Upper lobe of right lung (tissue), 1 donor: ENCODE results near the gene ECE1. TPM values are rescaled to one million over a fixed set of nuclear protein-coding genes. Genes with fewer than 3 reads are reported as not detected.

Experiments
- ATAC-seq: fragments of 200-7000 bp; cut with Tn5 transposase; one replicate; pipeline ENCODE4 v1.9.1; 2020; ENCODE audit warnings: mild to moderate bottlenecking, moderate library complexity
- DNase-seq: peaks from one replicate; pipeline ENCODE4 v3.0.0-alpha.2; 2020
- H3K27ac ChIP-seq: fragments of 200-600 bp; one replicate; pipeline ENCODE4 v1.8.0; 2022
- H3K27me3 ChIP-seq: fragments of 200-600 bp; one replicate; pipeline ENCODE4 v1.8.0; 2022; ENCODE audit warnings: mild to moderate bottlenecking
- H3K36me3 ChIP-seq: fragments of 200-600 bp; one replicate; pipeline ENCODE4 v1.8.0; 2022
- H3K4me1 ChIP-seq: fragments of 200-600 bp; one replicate; pipeline ENCODE4 v1.8.0; 2022
- H3K4me3 ChIP-seq: fragments of 200-600 bp; one replicate; pipeline ENCODE4 v1.8.0; 2022; ENCODE audit warnings: mild to moderate bottlenecking
- H3K9me3 ChIP-seq: fragments of 200-600 bp; one replicate; pipeline ENCODE4 v1.8.0; 2022
- CTCF ChIP-seq: fragments of 200-600 bp; IDR thresholded peaks from one replicate; pipeline ENCODE4 v1.8.0; 2022; ENCODE audit warnings: antibody characterized with exemption
- intact Hi-C: fragments of 100-400 bp; cut with DNase I; formaldehyde crosslinking; loops from one replicate; pipeline ENCODE4 v1.11.0; 2022
- total RNA-seq: library from RNA; stranded (reverse); fragmentation: NEBNext Ultra II Directional; extraction: Animal tissue kit (Norgen Biotek cat#: 25700); gene quantifications from one replicate; pipeline ENCODE4 v1.2.1, GENCODE V29; 2021
- donor health status: DM: no; HTN: yes; CAD: no; lungs with severe emphysema.

ECE1 gene
- total RNA-seq, 1 donor from 2014 or later, result 108 TPM

GRCh38 chr1:21323091-21323490, 32.8 kb upstream of the ECE1 start:
- Histone ChIP-seq H3K27me3 (no peaks in the 10 kb centered on the region), H3K27ac (peak overlapping the region; percentile 85), H3K36me3 (no peaks in the 10 kb centered on the region), H3K4me1 (peaks cover 75% of the 10 kb centered on the region), H3K9me3 (no peaks in the 10 kb centered on the region), H3K4me3 (no peak overlapping the region)
- no peak for DNase-seq
- intact Hi-C loops, result no loop called here
- no peak for TF ChIP-seq CTCF
- ATAC-seq, result no peak

DNA sequence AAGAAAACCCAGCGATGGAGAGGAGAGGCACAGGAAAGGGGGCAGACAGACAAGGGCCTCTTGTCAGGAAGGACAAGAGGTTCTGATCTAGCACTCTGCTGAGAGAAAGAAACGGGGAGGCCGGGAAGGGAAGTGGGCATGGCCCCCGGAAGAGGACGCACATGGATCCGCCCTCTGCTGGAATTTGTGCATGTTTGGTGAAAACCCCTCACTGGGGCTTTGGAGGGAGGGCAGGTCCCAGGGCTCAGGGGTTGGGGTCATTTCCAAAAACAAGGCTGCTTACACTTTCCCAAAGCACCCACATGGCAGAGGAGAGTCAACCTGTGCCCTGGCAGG, 32.4 kb upstream of the ECE1 start:
- Histone ChIP-seq H3K27ac (peak overlapping the region; percentile 85), H3K4me3 (no peak overlapping the region), H3K27me3 (no peaks in the 10 kb centered on the region), H3K36me3 (no peaks in the 10 kb centered on the region), H3K9me3 (no peaks in the 10 kb centered on the region), H3K4me1 (peaks cover 79% of the 10 kb centered on the region)
- intact Hi-C loops, result no loop called here
- DNase-seq (no peak), ATAC-seq (no peak)
- TF ChIP-seq CTCF, result no peak

GRCh38 chr1:21321963-21322680, 31.9 kb upstream of the ECE1 start:
- no peak for DNase-seq
- TF ChIP-seq CTCF, result no peak
- no peak for ATAC-seq
- H3K27ac ChIP-seq, result peak overlapping the region; percentile 85
- H3K4me3 ChIP-seq, result no peak overlapping the region
- intact Hi-C loops, result no loop called here
- H3K27me3 ChIP-seq, result no peaks in the 10 kb centered on the region
- H3K36me3 ChIP-seq, result no peaks in the 10 kb centered on the region
- H3K9me3 ChIP-seq, result no peaks in the 10 kb centered on the region
- H3K4me1 ChIP-seq, result peaks cover 82% of the 10 kb centered on the region

GRCh38 chr1:21320410-21321108, 30.3 kb upstream of the ECE1 start:
- ATAC-seq (no peak), DNase-seq (no peak)
- peak overlapping the region; percentile 85 for H3K27ac ChIP-seq
- no peak overlapping the region for H3K4me3 ChIP-seq
- H3K27me3 ChIP-seq, result no peaks in the 10 kb centered on the region
- H3K4me1 ChIP-seq, result peaks cover 75% of the 10 kb centered on the region
- intact Hi-C loops, result no loop called here
- H3K36me3 ChIP-seq, result no peaks in the 10 kb centered on the region
- no peaks in the 10 kb centered on the region for H3K9me3 ChIP-seq
- TF ChIP-seq CTCF, result no peak

DNA sequence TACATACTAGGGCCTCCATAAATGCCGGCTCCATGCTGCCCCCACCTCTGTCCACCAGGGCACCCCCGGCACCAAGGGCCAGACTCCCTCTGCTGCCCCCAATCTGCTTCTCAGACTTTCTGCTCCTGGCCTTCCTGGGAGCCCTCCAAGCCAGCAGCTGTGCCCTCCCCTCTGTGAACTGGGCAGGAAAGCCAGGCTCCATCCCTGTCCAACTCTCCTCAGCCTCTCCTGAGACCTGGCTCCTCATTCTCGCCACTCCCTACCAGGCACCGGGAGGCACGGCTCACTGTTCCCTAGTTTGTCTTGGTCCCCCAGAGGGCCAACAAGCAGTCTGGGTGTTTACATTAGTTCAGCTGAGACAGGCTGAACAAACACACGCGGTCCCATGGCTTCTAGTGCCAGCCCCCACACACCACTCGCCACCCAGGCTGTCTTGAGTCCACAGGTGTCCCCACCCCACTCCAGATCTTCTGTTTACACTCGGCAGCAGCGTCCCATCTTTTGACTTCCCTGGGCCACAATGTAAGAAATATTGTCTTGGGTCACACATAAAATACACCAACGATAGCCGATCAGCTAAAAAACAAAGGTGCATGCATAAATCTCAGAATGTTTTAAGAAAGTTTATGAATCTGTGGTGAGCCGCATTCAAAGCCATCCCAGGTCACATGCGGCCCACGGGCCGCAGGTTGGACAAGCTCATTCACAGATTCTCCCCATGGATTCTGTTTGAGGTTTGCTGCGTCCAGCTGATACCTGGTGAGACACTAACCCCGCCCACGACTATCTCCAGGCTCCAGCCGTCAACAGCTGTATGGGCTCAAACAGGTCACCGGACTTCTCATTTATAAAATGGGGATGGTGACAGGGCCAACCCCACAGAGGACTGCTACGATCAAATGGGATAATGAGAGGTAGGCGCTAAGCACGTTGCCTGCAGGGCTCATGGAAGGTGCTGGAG, 29.5 kb upstream of the ECE1 start:
- DNase-seq, result no peak
- Histone ChIP-seq H3K36me3 (no peaks in the 10 kb centered on the region), H3K4me3 (no peak overlapping the region), H3K27ac (peak overlapping the region; percentile 59), H3K9me3 (no peaks in the 10 kb centered on the region), H3K4me1 (peaks cover 67% of the 10 kb centered on the region), H3K27me3 (no peaks in the 10 kb centered on the region)
- peak; percentile 2 for TF ChIP-seq CTCF
- intact Hi-C loops, result no loop called here
- peak; percentile 40 for ATAC-seq
